AG04450 (cell line): ENCODE results near the gene CDRT15L2. TPM values are rescaled to one million over a fixed set of nuclear protein-coding genes. Genes with fewer than 3 reads are reported as not detected.
"Not testable (repeated sequence)": the region's sequence is repeated elsewhere in the genome, so short reads cannot be mapped to it uniquely, and the experiment has no call there.

Experiments
- CTCF ChIA-PET: fragments of 300-600, 350-600 bp; formaldehyde crosslinking; extraction: SDS; loops from one replicate; lab custom pipeline; 2022; ENCODE audit warnings: antibody characterized with exemption, inconsistent platforms; lab: Charles Lee
- POLR2A ChIA-PET: fragments of 350-600 bp; formaldehyde crosslinking; extraction: SDS; loops from one replicate; lab custom pipeline; 2021; ENCODE audit warnings: antibody characterized with exemption, inconsistent platforms; lab: Yijun Ruan, JAX
- DNase-seq: peaks from one replicate; pipeline ENCODE4 v3.0.0-alpha.2; 2011; ENCODE audit warnings: low read depth, low spot score
- H3K27ac ChIP-seq: one replicate; pipeline ENCODE4 v1.5.1; 2012; ENCODE audit warnings: low read depth, low read length, control low read depth
- H3K27me3 ChIP-seq: one replicate; pipeline ENCODE4 v1.6.0; 2012; ENCODE audit warnings: low read length; ENCODE audit not compliant: control insufficient read depth, insufficient read depth
- H3K4me3 ChIP-seq: 2 replicates; pipeline ENCODE4 v1.5.1; 2011; ENCODE audit warnings: mild to moderate bottlenecking, low read depth, low read length, control low read depth
- H3K9me3 ChIP-seq: 2 replicates; pipeline ENCODE4 v1.5.1; 2012; ENCODE audit warnings: low read length; ENCODE audit not compliant: control insufficient read depth, insufficient read depth
- CTCF ChIP-seq: IDR thresholded peaks from 2 replicates; pipeline ENCODE4 v1.5.1; 2011; ENCODE audit warnings: low read depth, low read length, control low read depth, inconsistent platforms
- polyA plus RNA-seq: library from polyadenylated mRNA; depleted of rRNA; stranded (reverse); fragments of >200 nt; gene quantifications from 2 replicates; pipeline ENCODE4 v1.2.3, GENCODE V29; 2011; rRNA removed
- small RNA-seq: library from RNA; depleted of rRNA; stranded (forward); fragments of <200 nt; gene quantifications from one replicate; pipeline ENCODE3, GENCODE V24; 2012; ENCODE audit warnings: low read depth; ENCODE audit not compliant: insufficient read length

Gene CDRT15L2
- polyA plus RNA-seq, 1 experiment = not detected

- ChIA-PET CTCF (no interaction called here), POLR2A (no interaction called here)
- H3K27ac ChIP-seq = no peak overlapping the region
- DNase-seq = no peak
- H3K9me3 ChIP-seq = no peaks in the 10 kb centered on the region; the same call in 1 of the 2 replicates
- H3K27me3 ChIP-seq = no peaks in the 10 kb centered on the region
- H3K4me3 ChIP-seq = no peak overlapping the region
- TF ChIP-seq CTCF = no peak
Measured at GRCh38 chr17:20612635-20613034, 33.1 kb downstream of the CDRT15L2 start.

DNA sequence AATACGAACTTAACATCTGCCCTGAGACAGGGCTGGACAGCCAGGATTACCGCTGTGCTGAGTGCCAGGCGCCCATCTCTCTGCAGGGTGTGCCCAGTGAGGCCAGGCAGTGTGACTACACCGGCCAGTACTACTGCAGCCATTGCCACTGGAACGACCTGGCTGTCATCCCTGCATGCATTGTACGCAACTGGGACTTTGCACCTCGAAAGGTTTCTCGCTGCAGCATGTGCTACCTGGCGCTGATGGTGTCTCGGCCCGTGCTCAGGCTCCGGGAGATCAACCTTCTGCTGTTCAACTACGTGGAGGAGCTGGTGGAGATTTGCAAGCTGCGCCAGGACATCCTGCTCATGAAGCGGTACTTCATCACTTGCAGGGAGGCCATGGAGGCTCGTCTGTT lies 33.7 kb downstream of the CDRT15L2 start:
- DNase-seq = no peak
- Histone ChIP-seq H3K27me3 (no peaks in the 10 kb centered on the region), H3K27ac (no peak overlapping the region), H3K4me3 (no peak overlapping the region), H3K9me3 (no peaks in the 10 kb centered on the region; the same call in 1 of the 2 replicates)
- no peak for TF ChIP-seq CTCF
- CTCF ChIA-PET = no interaction called here
- POLR2A ChIA-PET = no interaction called here

- Histone ChIP-seq H3K27ac (no peak overlapping the region), H3K27me3 (no peaks in the 10 kb centered on the region), H3K4me3 (no peak overlapping the region), H3K9me3 (no peaks in the 10 kb centered on the region; the same call in 1 of the 2 replicates)
- ChIA-PET POLR2A (no interaction called here), CTCF (no interaction called here)
- TF ChIP-seq CTCF = no peak
- DNase-seq = no peak
Measured at GRCh38 chr17:20613905-20614304, 34.4 kb downstream of the CDRT15L2 start.

GRCh38 chr17:20615461-20615860 lies 35.9 kb downstream of the CDRT15L2 start:
- CTCF ChIA-PET, H3K9me3 ChIP-seq, H3K27ac ChIP-seq, H3K4me3 ChIP-seq, DNase-seq, POLR2A ChIA-PET, H3K27me3 ChIP-seq: not testable (repeated sequence)

Small RNAs within 50 kb of the gene (small RNA-seq; reads per million reads assigned to genes)
- not detected for gene AC015818.1
- gene AC087499.1 = not detected
- gene AC087499.3 = not detected

Other genes starting within 250 kb of the CDRT15L2 start
- gene LGALS9B, start 112.2 kb upstream of the CDRT15L2 start, polyA plus RNA-seq = not detected in 2 replicates